Measurements from ENCODE around the gene GGTLC3.
"Not testable (repeated sequence)": the region's sequence is repeated elsewhere in the genome, so short reads cannot be mapped to it uniquely, and the experiment has no call there.

GRCh38 chr22:18513454-18513853 lies 4.5 kb downstream of the GGTLC3 start:
- TF ChIP-seq CTCF, POLR2A, POLR2AphosphoS5 (IDR thresholded peaks at IDR 0.05): not testable (repeated sequence)

Measured in stomach (tissue), 4 donors.